ENCODE data around the gene ZBTB20.

Gene ZBTB20

GRCh38 chr3:114903213-114903612 lies 243.9 kb downstream of the ZBTB20 start:
- peak in 1 of 2 donors; percentile 3 for DNase-seq

DNA sequence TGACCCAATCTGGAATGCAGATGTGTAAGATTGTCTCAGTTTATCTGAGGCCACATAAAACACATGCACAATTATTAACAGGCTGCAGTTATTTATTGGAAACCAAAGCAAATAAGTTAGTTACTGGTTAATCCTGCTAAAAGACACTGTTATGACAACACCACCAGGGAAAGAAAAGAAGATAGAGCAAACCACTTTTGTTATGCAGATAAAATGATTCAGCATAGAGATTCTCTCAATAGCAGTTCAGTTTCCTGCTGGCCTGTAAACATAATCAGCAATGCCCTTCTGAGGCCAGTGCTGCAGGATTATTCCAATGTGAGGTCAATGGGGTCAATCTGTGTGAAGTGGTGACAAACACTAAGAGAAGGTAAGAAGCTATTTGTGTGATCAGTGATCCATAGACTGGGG lies 244.4 kb downstream of the ZBTB20 start:
- no peak for DNase-seq

- DNase-seq: no peak
These were observed 246.2 kb downstream of the ZBTB20 start for GRCh38 chr3:114900908-114901307.

DNA sequence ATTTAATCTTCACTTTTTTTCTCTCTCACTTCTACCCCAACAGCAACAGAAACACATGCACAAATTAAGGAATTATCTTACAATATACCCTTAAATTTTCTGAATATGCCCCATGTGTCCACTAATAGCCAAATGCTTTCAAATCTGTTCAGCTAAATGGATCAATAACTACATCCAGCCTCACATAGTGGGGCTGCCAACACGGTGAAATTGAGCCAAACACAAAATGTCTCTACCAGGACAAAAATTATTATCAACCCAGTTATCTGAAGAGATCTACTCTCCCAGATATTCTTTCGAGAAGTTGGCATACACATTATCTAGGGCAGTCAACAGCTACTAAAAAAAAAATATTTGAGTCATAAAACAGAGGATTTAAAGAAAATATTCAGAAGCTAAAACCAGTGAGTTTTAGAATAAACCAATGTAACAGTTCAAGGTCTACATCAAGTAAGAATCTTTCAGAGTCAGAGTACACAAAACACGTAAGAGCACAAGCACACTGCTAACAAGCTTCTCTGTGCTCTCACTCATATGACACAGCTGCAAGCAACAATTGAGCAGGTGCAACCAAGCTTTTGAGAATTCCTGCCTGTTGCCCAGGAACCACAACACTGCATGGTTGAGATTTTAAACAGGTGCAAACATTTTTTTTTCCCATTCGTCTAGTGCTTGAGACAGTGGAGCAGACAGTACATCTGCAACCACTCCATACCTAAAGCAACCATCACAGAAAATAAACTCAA lies 247.7 kb downstream of the ZBTB20 start:
- DNase-seq: no peak

DNA sequence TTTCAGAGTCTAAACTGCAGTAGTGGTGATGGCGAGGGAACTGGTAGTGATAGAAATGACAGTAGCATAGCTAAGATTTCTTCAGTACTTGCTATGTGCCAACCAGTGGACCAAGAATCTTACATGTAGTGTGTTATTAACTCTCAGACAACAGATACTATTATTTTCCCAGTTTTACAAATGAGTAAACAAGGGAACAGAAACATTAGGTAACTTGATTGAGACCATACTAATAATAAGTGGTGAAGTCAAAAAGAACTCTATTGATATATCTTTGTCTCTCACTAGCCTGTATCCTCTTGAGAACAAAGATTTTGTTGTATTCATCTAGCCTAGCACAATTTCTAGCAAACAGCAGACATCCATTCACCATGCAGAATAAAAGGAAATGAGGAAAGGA lies 250.1 kb downstream of the ZBTB20 start:
- DNase-seq: no peak

GRCh38 chr3:114893361-114893760 lies 253.7 kb downstream of the ZBTB20 start:
- DNase-seq: no peak

- DNase-seq: no peak
These were observed 254.2 kb downstream of the ZBTB20 start for GRCh38 chr3:114892880-114893279.

- DNase-seq: no peak
These were observed 254.8 kb downstream of the ZBTB20 start for GRCh38 chr3:114892131-114892879.

DNA sequence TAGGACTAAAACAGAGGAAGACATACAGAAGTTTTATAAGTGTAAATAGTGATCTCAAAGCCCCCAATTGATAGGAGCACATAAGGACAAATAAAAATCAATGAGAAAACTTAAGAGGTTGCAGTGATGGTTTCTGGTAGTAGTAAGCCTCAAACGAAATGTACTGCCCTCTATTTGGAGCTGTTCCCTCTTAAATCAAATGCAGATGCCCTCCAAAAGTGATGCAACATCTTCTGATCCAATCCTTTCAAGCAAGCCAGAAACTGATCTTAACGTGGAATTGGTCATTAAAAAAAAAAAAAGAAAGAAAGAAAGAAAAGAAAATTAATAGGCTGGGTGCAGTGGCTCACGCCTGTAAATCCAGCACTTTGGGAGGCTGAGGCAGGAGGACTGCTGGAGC lies 259.3 kb downstream of the ZBTB20 start:
- no peak for DNase-seq

GRCh38 chr3:114886905-114887304 lies 260.2 kb downstream of the ZBTB20 start:
- DNase-seq: no peak

DNA sequence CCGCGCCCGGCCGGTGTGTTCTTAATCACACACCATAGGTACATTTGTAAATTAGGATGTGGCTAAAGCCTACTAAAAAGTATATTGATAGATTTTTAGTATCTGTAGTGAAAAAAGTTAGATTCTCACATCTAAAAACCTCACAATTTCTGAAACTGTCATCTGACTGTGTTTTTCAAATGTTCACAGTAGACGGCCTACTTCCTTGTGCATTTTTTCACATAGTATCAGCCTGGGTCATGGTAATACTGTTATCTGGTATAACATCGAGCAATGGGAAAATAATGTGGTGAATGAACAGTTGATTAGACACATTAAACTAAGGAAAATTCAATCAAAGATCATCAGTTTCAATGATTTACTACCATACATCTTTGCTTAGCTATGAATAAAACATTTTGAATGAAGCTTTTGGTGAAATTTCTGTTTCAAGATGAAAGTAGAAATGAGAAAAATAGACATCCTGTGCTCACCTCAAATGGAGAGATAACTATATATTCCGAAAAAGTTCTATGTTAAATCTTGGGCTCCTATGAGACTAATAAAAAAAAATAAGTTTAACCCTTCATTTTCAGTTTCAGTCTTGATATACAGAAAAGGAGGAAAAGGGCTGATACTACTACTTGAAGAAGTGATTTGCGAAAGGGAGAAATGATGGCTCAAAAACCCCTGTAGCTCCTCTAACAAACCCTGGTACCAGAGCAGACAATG lies 262.7 kb downstream of the ZBTB20 start:
- no peak for DNase-seq

- DNase-seq: no peak
These were observed 267.0 kb downstream of the ZBTB20 start for GRCh38 chr3:114880078-114880477.

DNA sequence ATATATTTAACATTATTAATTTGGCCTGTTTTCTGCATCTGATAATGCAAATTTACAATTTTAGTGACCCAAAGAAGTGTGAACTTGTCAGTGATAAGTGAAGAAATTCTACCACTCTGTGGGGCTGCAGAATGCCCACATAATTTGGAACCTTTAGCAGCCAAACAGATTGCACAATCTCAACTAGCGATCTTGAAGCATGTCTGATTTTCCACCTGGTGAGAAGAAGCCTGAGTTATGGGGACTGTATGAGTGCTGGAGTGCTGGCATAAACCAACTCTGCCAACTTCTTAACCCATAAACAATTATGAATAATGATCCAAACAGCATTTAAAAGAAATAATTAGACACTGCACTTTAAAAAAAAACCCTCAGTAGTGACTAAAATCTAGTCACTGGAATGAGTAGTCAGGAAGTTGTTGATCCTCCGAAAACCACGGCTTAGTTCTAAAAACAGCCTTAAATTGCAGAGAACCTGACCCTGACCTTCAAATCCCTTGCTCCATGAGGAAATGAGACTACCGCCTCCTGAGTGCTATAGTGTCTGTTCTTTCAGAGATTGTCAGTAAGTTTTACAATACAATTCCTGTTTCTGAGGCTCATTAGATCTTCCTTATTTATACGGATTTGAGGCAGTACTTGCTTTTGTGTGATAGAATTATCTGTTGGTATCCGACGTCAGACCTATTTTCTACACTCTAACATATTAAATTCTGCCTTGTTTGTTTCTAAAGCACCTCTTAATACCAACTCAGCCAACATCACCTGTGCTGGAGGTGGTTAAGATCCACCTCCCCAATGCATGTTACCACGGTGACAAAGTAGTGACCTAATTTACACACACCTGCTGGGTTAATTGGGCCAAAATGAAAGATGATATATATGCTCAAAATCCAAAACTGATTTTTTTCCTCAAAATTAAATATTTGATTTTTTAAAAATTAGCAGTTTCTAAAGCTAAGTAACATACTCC lies 267.7 kb downstream of the ZBTB20 start:
- DNase-seq: peak; percentile 29 to 34

- no peak for DNase-seq
These were observed 268.8 kb downstream of the ZBTB20 start for GRCh38 chr3:114878114-114878839.

DNA sequence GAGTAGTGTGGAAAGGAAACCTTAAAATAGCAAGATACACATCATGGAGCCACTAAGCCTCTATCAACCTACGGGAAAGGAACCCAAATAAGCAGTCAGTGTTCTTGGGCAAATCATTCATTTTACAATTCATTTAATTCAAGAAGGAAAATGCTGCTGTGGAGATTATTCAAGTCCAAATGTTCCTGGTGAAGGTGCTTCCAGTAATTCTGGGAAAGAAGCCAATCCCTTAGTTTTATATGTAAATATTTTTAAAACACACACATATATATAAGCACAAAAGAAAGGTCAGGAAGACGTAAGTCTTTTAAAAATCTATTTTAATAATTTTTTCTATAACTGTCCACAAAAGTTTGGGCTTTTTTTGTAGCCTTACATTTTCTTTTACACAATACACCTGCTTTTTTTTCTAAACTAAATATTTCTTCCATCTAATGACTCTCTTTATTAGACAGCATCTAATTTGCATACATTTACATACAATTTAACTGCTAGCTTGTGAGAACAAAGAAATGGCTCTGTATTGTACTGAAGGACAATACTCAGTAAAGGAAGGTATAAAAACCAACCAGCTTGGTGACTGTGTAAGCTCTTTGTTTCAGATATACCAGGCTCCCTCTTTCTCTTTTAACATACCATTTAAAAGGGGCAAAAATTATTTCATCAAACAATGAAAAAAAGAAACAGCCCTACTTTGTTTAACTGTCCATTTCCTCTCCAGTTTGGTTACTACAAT lies 269.5 kb downstream of the ZBTB20 start:
- DNase-seq: no peak

DNA sequence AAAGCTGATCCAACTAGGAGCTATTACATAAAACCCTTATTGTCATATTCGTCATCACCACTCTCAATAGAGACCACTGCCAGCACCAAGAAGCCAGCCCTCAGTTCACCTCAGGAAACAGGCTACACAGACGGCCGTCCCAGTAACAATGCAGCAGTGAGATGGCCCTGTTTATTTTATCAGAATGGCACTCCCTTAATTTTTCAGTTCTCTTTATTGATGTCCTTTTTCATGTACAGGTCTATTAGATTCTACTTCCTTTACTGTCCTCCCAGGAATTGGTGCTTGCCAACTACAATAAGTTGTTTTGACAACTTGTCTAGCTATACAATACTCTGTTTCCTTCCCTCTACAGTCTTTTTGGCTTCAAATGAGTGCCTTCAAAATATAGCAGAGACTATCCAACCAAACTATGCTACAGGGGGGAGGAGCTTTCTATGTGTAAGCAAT lies 272.5 kb downstream of the ZBTB20 start:
- DNase-seq: no peak

GRCh38 chr3:114873591-114873990 lies 273.5 kb downstream of the ZBTB20 start:
- DNase-seq: no peak

- no peak for DNase-seq
These were observed 274.5 kb downstream of the ZBTB20 start for GRCh38 chr3:114872588-114872987.

GRCh38 chr3:114872050-114872449 lies 275.0 kb downstream of the ZBTB20 start:
- no peak for DNase-seq

DNA sequence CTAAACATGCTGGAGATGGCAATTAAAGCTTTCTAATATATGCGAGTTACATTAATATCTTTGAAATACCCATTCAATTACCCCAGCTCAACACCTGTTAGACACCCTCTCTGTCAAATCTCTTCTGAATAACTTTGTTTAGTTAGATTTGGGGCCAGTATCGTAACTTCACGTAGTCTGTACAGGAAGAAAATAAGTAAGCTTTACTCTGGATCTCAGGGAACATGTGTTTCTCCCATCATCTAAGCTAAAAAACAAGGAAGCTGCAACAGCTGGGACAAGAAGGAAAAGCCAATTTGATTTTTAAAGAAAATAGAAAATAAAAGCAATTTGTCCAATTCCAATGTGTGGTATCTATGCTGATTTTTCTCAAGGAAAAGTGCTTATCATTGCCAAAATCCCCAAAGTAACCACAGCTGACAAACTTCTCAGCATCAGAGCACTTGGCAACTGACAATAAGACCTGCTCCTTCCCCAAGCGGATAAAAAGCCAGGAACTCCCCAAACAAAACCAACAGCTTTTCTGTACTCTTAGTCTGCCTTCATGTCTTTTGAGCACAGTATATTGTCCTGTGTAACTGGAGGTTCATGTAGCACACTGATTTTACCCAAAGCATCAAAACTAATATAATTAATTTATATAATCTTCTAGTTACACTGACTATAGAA lies 279.1 kb downstream of the ZBTB20 start:
- no peak for DNase-seq
